Heart left ventricle (tissue), 13 donors: ENCODE results near the gene PLXNC1.

Source experiments
- CTCF ChIP-seq, 12 donors: fragments of 200-600 bp; sonication (generic) in 4 of 12; IDR thresholded peaks; one replicate each; pipeline versions ENCODE4 v1.5.0 to v1.8.0; 2018 to 2022; ENCODE audit warnings: antibody characterized with exemption in 12 of 12, mild to moderate bottlenecking in 5 of 12
- POLR2A ChIP-seq, 2 donors: fragments of 450-650 bp; IDR thresholded peaks; one replicate each; pipeline ENCODE4 v1.6.1; 2017; ENCODE audit warnings: antibody characterized with exemption in 2 of 2, mild to moderate bottlenecking in 2 of 2, moderate library complexity in 2 of 2
- donor health status: ischemic (EF 13 %, LVEDD 7.1; RV severe dilation, severe dysfunction).
- donor health status: DM: no; HTN: yes; CAD: no.
- donor health status: DM: no; HTN: no; CAD: no.
- donor health status: ischemic (EF 25% LVEDD 6.9; RV normal size, moderate dysfunction).
- donor health status: ischemic (EF 25% LVEDD 5.7; RV mildly dilated, moderate dysfunction).
- donor health status: ischemic (EF 35%, LVEDD 5.7; RV mildly dilated, moderate dysfunction).
- donor health status: nonischemic (EF 11% LVEDD 7.7; RV severe dilation, severe dysfunction).
- donor health status: DM: yes; HTN: yes; CAD: no.
- donor health status: PGD.
- donor health status: ischemic (EF 29% LVEDD 5.4; RV normal size, mild dysfunction).
- donor health status: nonischemic (EF 23%, LVEDD 6.1; RV moderate dilation, normal function).

GRCh38 chr12:94162108-94162507 lies 13.7 kb downstream of the PLXNC1 start:
- no peak for TF ChIP-seq CTCF (IDR thresholded peaks at IDR 0.05)
- TF ChIP-seq POLR2A (IDR thresholded peaks at IDR 0.05), result no peak
